Testis (tissue), 2 donors: Measurements from ENCODE around the gene PARP8.

ENCODE experiments used
- POLR2A ChIP-seq: fragments of 450-650 bp; IDR thresholded peaks from one replicate; pipeline ENCODE4 v1.6.1; 2017; ENCODE audit warnings: antibody characterized with exemption, mild to moderate bottlenecking, moderate library complexity
- TF ChIP-seq, protein P1 (sequence below), 3 experiments: fragments of 450-650 bp in 2 of 3; fragments of 200-600 bp in 1 of 3; sonication (generic) in 1 of 3; IDR thresholded peaks; one replicate each; pipeline ENCODE4 v1.5.1; 2016 to 2019; ENCODE audit warnings: antibody characterized with exemption in 3 of 3, mild to moderate bottlenecking in 2 of 3, moderate library complexity in 1 of 3

DNA sequence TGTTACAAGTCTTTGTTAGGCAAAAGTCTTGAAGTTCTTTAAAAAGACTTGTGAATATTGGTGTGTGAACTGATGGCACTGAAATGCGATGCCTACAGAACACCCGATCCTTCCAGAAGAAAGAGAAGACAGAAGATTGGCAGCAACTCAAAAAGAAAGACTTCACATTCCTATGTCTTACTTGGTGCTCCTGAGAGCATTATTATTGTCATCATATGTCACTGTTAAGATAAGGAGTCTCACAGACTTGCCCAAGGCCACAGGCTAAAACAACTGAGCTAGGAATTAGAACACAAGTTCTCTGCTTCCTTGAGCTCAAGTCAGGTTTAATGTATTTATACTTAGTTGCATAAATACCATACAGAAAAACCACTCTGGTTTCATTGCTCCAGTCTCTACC lies 198.0 kb downstream of the PARP8 start:
- TF ChIP-seq POLR2A: no peak
- TF ChIP-seq, protein P1, sequence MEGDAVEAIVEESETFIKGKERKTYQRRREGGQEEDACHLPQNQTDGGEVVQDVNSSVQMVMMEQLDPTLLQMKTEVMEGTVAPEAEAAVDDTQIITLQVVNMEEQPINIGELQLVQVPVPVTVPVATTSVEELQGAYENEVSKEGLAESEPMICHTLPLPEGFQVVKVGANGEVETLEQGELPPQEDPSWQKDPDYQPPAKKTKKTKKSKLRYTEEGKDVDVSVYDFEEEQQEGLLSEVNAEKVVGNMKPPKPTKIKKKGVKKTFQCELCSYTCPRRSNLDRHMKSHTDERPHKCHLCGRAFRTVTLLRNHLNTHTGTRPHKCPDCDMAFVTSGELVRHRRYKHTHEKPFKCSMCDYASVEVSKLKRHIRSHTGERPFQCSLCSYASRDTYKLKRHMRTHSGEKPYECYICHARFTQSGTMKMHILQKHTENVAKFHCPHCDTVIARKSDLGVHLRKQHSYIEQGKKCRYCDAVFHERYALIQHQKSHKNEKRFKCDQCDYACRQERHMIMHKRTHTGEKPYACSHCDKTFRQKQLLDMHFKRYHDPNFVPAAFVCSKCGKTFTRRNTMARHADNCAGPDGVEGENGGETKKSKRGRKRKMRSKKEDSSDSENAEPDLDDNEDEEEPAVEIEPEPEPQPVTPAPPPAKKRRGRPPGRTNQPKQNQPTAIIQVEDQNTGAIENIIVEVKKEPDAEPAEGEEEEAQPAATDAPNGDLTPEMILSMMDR (IDR thresholded peaks at IDR 0.05): no peak
